ENCODE measurements around the gene CSTF2T.
"Not testable (repeated sequence)": the region's sequence is repeated elsewhere in the genome, so short reads cannot be mapped to it uniquely, and the experiment has no call there.

Gene CSTF2T

GRCh38 chr10:51689536-51689935 lies 9.9 kb downstream of the CSTF2T start:
- H3K23ac ChIP-seq (ENCODE audit: low read length in 2 of 2): no peak overlapping the region
- no peaks in the 10 kb centered on the region for H3K36me3 ChIP-seq (ENCODE audit: control insufficient read depth in 1 of 2, insufficient read depth in 2 of 2, low read depth in 1 of 2, low read length in 2 of 2)
- no peaks in the 10 kb centered on the region for H3K4me1 ChIP-seq (ENCODE audit: control insufficient read depth, insufficient read depth, low read depth, low read length)
- H2BK15ac ChIP-seq (ENCODE audit: low read depth, poor library complexity, severe bottlenecking): no peak overlapping the region
- H2BK12ac ChIP-seq (ENCODE audit: low read length in 2 of 2): no peak overlapping the region
- H2BK5ac ChIP-seq (ENCODE audit: low read depth, low read length, poor library complexity, severe bottlenecking): no peak overlapping the region
- H3K14ac ChIP-seq (ENCODE audit: low read length in 2 of 2): no peak overlapping the region
- H3K27ac ChIP-seq (ENCODE audit: low read length, poor library complexity, severe bottlenecking): no peak overlapping the region
- WGBS: 90% methylated on average over 3 of the region's 3 CpGs
- H3K4me2 ChIP-seq (ENCODE audit: low read length, poor library complexity, severe bottlenecking): no peak overlapping the region
- H3K4ac ChIP-seq (ENCODE audit: low read depth in 1 of 2, low read length in 2 of 2): no peak overlapping the region
- no peaks in the 10 kb centered on the region for H3K27me3 ChIP-seq (ENCODE audit: control insufficient read depth in 1 of 2, insufficient read depth in 1 of 2, low read length in 2 of 2)
- H3K79me1 ChIP-seq (replicated peaks; ENCODE audit: low read length, poor library complexity, severe bottlenecking): no peaks in the 10 kb centered on the region
- no peak overlapping the region for H4K8ac ChIP-seq (ENCODE audit: low read length)
- H2AFZ ChIP-seq (ENCODE audit: low read depth, low read length): no peak overlapping the region
- no peak overlapping the region for H3K9ac ChIP-seq (ENCODE audit: low read length)
- no peaks in the 10 kb centered on the region for H3K9me3 ChIP-seq (ENCODE audit: control insufficient read depth, low read length)
- no peak overlapping the region for H3K18ac ChIP-seq (ENCODE audit: low read depth in 1 of 2, low read length in 2 of 2)
- no peak overlapping the region for H4K91ac ChIP-seq (ENCODE audit: low read length)
- H3K4me3 ChIP-seq (ENCODE audit: insufficient read depth in 1 of 2, low read depth in 1 of 2, low read length in 2 of 2): no peak overlapping the region
- H2BK120ac ChIP-seq (ENCODE audit: low read depth, low read length): no peak overlapping the region
- DNase-seq: no peak
- no peak overlapping the region for H2AK5ac ChIP-seq (ENCODE audit: low read length, severe bottlenecking)

- H2AFZ ChIP-seq (ENCODE audit: low read depth, low read length); H2BK120ac ChIP-seq (ENCODE audit: low read depth, low read length); H3K14ac ChIP-seq (ENCODE audit: low read length in 2 of 2); H3K23ac ChIP-seq (ENCODE audit: low read length in 2 of 2); H3K9ac ChIP-seq (ENCODE audit: low read length); H4K91ac ChIP-seq (ENCODE audit: low read length); H4K8ac ChIP-seq (ENCODE audit: low read length); H3K27ac ChIP-seq (ENCODE audit: low read length, poor library complexity, severe bottlenecking); H3K79me1 ChIP-seq (replicated peaks; ENCODE audit: low read length, poor library complexity, severe bottlenecking); H3K4me1 ChIP-seq (ENCODE audit: control insufficient read depth, insufficient read depth, low read depth, low read length); H2BK5ac ChIP-seq (ENCODE audit: low read depth, low read length, poor library complexity, severe bottlenecking); H3K4ac ChIP-seq (ENCODE audit: low read depth in 1 of 2, low read length in 2 of 2); H2AK5ac ChIP-seq (ENCODE audit: low read length, severe bottlenecking); H2BK12ac ChIP-seq (ENCODE audit: low read length in 2 of 2); DNase-seq; H3K27me3 ChIP-seq (ENCODE audit: control insufficient read depth in 1 of 2, insufficient read depth in 1 of 2, low read length in 2 of 2); H3K4me3 ChIP-seq (ENCODE audit: insufficient read depth in 1 of 2, low read depth in 1 of 2, low read length in 2 of 2); H3K18ac ChIP-seq (ENCODE audit: low read depth in 1 of 2, low read length in 2 of 2); H2BK15ac ChIP-seq (ENCODE audit: low read depth, poor library complexity, severe bottlenecking); H3K4me2 ChIP-seq (ENCODE audit: low read length, poor library complexity, severe bottlenecking); H3K9me3 ChIP-seq (ENCODE audit: control insufficient read depth, low read length); H3K36me3 ChIP-seq (ENCODE audit: control insufficient read depth in 1 of 2, insufficient read depth in 2 of 2, low read depth in 1 of 2, low read length in 2 of 2): not testable (repeated sequence)
- no CpG with 5 or more reads among the region's 2 CpGs for WGBS
These were observed 10.6 kb downstream of the CSTF2T start for GRCh38 chr10:51688826-51689225.

DNA sequence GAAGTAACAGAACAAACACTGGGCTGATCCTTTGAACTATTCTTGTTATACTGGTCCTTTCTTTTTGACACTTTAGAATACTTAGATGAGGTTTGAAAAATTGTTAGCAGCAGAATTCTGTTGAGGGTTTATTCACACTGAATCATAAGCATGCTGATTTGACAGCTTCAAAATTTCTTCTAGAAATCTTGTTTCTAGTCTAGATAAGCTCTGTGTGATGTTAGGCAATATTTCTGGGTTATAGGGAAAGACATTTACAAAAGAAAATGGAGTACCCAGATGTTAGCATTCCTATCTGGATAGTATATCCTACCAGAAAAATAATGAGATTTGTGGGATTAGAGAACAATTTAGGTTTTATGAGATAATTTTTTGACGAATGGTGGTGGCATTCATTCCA lies 12.1 kb downstream of the CSTF2T start:
- H2AFZ ChIP-seq (ENCODE audit: low read depth, low read length): no peak overlapping the region
- H3K4me1 ChIP-seq (ENCODE audit: control insufficient read depth, insufficient read depth, low read depth, low read length): no peaks in the 10 kb centered on the region
- no peak overlapping the region for H3K23ac ChIP-seq (ENCODE audit: low read length in 2 of 2)
- no peak overlapping the region for H3K4me3 ChIP-seq (ENCODE audit: insufficient read depth in 1 of 2, low read depth in 1 of 2, low read length in 2 of 2)
- H2BK15ac ChIP-seq (ENCODE audit: low read depth, poor library complexity, severe bottlenecking): no peak overlapping the region
- no peak overlapping the region for H2BK5ac ChIP-seq (ENCODE audit: low read depth, low read length, poor library complexity, severe bottlenecking)
- H3K36me3 ChIP-seq (ENCODE audit: control insufficient read depth in 1 of 2, insufficient read depth in 2 of 2, low read depth in 1 of 2, low read length in 2 of 2): no peaks in the 10 kb centered on the region
- DNase-seq: no peak
- no peak overlapping the region for H3K18ac ChIP-seq (ENCODE audit: low read depth in 1 of 2, low read length in 2 of 2)
- no peak overlapping the region for H3K14ac ChIP-seq (ENCODE audit: low read length in 2 of 2)
- H2AK5ac ChIP-seq (ENCODE audit: low read length, severe bottlenecking): no peak overlapping the region
- no CpG with 5 or more reads among the region's 1 CpG for WGBS
- H3K27ac ChIP-seq (ENCODE audit: low read length, poor library complexity, severe bottlenecking): no peak overlapping the region
- H2BK12ac ChIP-seq (ENCODE audit: low read length in 2 of 2): no peak overlapping the region
- no peak overlapping the region for H4K91ac ChIP-seq (ENCODE audit: low read length)
- H3K9ac ChIP-seq (ENCODE audit: low read length): no peak overlapping the region
- no peak overlapping the region for H4K8ac ChIP-seq (ENCODE audit: low read length)
- H3K79me1 ChIP-seq (replicated peaks; ENCODE audit: low read length, poor library complexity, severe bottlenecking): no peaks in the 10 kb centered on the region
- H3K4me2 ChIP-seq (ENCODE audit: low read length, poor library complexity, severe bottlenecking): no peak overlapping the region
- H3K4ac ChIP-seq (ENCODE audit: low read depth in 1 of 2, low read length in 2 of 2): no peak overlapping the region
- H2BK120ac ChIP-seq (ENCODE audit: low read depth, low read length): no peak overlapping the region
- no peaks in the 10 kb centered on the region for H3K27me3 ChIP-seq (ENCODE audit: control insufficient read depth in 1 of 2, insufficient read depth in 1 of 2, low read length in 2 of 2)
- H3K9me3 ChIP-seq (ENCODE audit: control insufficient read depth, low read length): no peaks in the 10 kb centered on the region

DNA sequence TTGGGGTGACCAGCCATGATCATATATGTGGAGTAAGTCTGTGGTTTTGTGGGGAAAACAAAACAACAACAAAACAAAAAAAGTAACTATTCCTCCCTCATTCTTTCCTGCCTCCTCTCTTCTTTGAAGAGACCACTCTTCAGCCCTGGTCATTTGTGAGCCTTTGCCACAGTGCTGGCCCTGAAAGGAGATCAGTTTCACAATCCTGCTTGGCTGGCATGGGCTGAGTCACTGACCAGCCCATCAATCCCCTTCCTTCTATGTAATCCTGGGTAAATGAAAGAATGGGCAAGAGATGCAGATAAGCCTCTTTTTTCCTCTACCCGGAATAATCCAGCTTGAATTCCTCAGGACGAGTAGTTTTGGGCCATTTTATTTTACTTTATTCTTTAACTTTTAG lies 13.6 kb downstream of the CSTF2T start:
- WGBS: no CpG with 5 or more reads among the region's 2 CpGs
- no peaks in the 10 kb centered on the region for H3K4me1 ChIP-seq (ENCODE audit: control insufficient read depth, insufficient read depth, low read depth, low read length)
- no peak overlapping the region for H2AFZ ChIP-seq (ENCODE audit: low read depth, low read length)

More for the DNA sequence above, 13.6 kb downstream of the CSTF2T start:
- H2BK5ac ChIP-seq (ENCODE audit: low read depth, low read length, poor library complexity, severe bottlenecking): no peak overlapping the region
- no peak overlapping the region for H2BK12ac ChIP-seq (ENCODE audit: low read length in 2 of 2)
- H3K18ac ChIP-seq (ENCODE audit: low read depth in 1 of 2, low read length in 2 of 2): no peak overlapping the region
- H4K8ac ChIP-seq (ENCODE audit: low read length): no peak overlapping the region
- no peaks in the 10 kb centered on the region for H3K79me1 ChIP-seq (replicated peaks; ENCODE audit: low read length, poor library complexity, severe bottlenecking)
- no peak overlapping the region for H2BK15ac ChIP-seq (ENCODE audit: low read depth, poor library complexity, severe bottlenecking)
- H2AK5ac ChIP-seq (ENCODE audit: low read length, severe bottlenecking): no peak overlapping the region
- H3K4me3 ChIP-seq (ENCODE audit: insufficient read depth in 1 of 2, low read depth in 1 of 2, low read length in 2 of 2): no peak overlapping the region
- peak overlapping the region in 1 of 2 experiments; percentile 28 for H3K14ac ChIP-seq (ENCODE audit: low read length in 2 of 2)
- no peaks in the 10 kb centered on the region for H3K27me3 ChIP-seq (ENCODE audit: control insufficient read depth in 1 of 2, insufficient read depth in 1 of 2, low read length in 2 of 2)
- no peaks in the 10 kb centered on the region for H3K9me3 ChIP-seq (ENCODE audit: control insufficient read depth, low read length)
- H3K4me2 ChIP-seq (ENCODE audit: low read length, poor library complexity, severe bottlenecking): no peak overlapping the region
- no peak overlapping the region for H3K9ac ChIP-seq (ENCODE audit: low read length)
- DNase-seq: peak; percentile 32
- H3K23ac ChIP-seq (ENCODE audit: low read length in 2 of 2): no peak overlapping the region
- H3K27ac ChIP-seq (ENCODE audit: low read length, poor library complexity, severe bottlenecking): no peak overlapping the region
- no peaks in the 10 kb centered on the region for H3K36me3 ChIP-seq (ENCODE audit: control insufficient read depth in 1 of 2, insufficient read depth in 2 of 2, low read depth in 1 of 2, low read length in 2 of 2)
- no peak overlapping the region for H4K91ac ChIP-seq (ENCODE audit: low read length)
- no peak overlapping the region for H3K4ac ChIP-seq (ENCODE audit: low read depth in 1 of 2, low read length in 2 of 2)
- no peak overlapping the region for H2BK120ac ChIP-seq (ENCODE audit: low read depth, low read length)
